ENCODE results near the gene CRYBG3. TPM values are rescaled to one million over a fixed set of nuclear protein-coding genes. Genes with fewer than 3 reads are reported as not detected.

The CRYBG3 gene
- total RNA-seq, 4 donors from 2014 or later, result 16.4 to 33.4 (median 21.6) TPM

DNA sequence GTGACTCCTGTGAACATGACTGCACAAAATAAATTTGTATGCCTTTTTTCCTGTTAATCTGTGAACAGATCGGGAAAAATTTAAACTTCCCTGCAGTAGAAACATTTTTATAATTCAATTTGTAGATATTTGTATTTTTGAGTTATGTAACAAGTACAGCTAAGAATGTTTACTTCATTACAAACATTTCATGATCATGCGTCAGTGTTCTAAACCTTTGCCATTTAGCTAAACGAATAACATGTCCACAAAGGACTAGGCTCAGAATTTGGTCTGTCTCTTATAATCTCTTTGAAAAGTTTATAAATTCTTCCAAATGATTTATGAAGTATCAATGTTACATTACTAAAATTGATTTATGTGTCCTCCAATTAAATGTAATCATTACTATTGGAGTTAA is 17.3 kb upstream of the CRYBG3 start:
- DNase-seq, result no peak
- H3K4me1 ChIP-seq, result peaks cover 0 to 4% (median 4%) of the 10 kb centered on the region in 3 donors
- H3K36me3 ChIP-seq, result no peaks in the 10 kb centered on the region
- no peaks in the 10 kb centered on the region for H3K9me3 ChIP-seq
- intact Hi-C loops (cut with DNase I), result no loop called here
- WGBS, 2 donors, result 70 to 88% methylated on average over 3 of the region's 3 CpGs
- peak overlapping the region in 1 of 4 donors; percentile 36 for H3K27ac ChIP-seq
- no peaks in the 10 kb centered on the region for H3K27me3 ChIP-seq
- TF ChIP-seq, protein P1, sequence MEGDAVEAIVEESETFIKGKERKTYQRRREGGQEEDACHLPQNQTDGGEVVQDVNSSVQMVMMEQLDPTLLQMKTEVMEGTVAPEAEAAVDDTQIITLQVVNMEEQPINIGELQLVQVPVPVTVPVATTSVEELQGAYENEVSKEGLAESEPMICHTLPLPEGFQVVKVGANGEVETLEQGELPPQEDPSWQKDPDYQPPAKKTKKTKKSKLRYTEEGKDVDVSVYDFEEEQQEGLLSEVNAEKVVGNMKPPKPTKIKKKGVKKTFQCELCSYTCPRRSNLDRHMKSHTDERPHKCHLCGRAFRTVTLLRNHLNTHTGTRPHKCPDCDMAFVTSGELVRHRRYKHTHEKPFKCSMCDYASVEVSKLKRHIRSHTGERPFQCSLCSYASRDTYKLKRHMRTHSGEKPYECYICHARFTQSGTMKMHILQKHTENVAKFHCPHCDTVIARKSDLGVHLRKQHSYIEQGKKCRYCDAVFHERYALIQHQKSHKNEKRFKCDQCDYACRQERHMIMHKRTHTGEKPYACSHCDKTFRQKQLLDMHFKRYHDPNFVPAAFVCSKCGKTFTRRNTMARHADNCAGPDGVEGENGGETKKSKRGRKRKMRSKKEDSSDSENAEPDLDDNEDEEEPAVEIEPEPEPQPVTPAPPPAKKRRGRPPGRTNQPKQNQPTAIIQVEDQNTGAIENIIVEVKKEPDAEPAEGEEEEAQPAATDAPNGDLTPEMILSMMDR (IDR thresholded peaks at IDR 0.05), result no peak
- H3K4me3 ChIP-seq, result no peak overlapping the region

- intact Hi-C loops (cut with DNase I), result no loop called here
- Histone ChIP-seq H3K9me3 (no peaks in the 10 kb centered on the region), H3K36me3 (no peaks in the 10 kb centered on the region), H3K27me3 (no peaks in the 10 kb centered on the region), H3K4me3 (no peak overlapping the region), H3K4me1 (peaks cover 0 to 8% (median 0%) of the 10 kb centered on the region in 3 donors), H3K27ac (peak overlapping the region in 1 of 4 donors; percentile 57)
- TF ChIP-seq, protein P1 (IDR thresholded peaks at IDR 0.05), result no peak
- no peak for TF ChIP-seq POLR2A (IDR thresholded peaks at IDR 0.05)
- 39 to 55% methylated on average over 2 of the region's 2 CpGs for WGBS, 2 donors
- no peak for DNase-seq
Measured at GRCh38 chr3:97810779-97811390, 10.9 kb upstream of the CRYBG3 start.

DNA sequence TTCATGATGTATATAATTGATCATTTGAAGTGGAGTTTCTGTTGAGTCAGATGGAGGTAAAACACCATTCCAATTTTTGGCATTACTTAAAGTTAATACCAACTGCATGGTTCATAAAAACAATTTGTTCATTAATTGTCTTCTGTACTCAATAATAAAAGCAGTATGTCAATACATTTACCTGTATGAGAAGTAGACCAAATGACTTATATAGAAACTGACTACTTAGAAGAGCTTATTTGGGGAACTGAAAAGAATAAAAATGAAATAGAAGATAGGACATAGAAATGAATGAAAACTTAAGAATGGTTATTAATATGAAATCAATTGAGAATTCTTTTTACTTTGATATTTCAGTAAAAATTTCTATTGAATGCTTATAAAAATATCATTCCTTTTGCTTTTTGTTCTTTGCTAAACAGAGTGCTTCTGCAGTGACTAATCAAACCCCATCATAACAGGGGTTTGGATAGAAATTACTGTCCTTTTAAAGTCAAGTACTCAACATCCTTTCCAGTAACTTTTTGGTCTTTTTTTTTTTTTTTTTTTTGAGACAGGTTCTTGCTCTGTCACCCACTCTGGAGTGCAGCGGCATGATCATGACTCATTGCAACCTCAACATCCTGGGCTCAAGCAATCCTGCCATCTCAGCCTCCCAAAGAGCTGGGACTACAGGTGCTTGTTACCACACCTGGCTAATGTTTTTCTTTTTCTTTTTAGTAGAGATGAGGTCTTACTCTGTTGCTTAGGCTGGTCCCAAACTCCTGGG is 6.5 kb upstream of the CRYBG3 start:
- H3K4me1 ChIP-seq, result peaks cover 0 to 8% (median 0%) of the 10 kb centered on the region in 3 donors
- no peaks in the 10 kb centered on the region for H3K9me3 ChIP-seq
- no peak overlapping the region for H3K4me3 ChIP-seq
- H3K27me3 ChIP-seq, result no peaks in the 10 kb centered on the region
- 0 to 20% methylated on average over 1 of the region's 1 CpG for WGBS, 2 donors
- intact Hi-C loops (cut with DNase I), result no loop called here
- H3K36me3 ChIP-seq, result no peaks in the 10 kb centered on the region
- no peak overlapping the region for H3K27ac ChIP-seq
- TF ChIP-seq, protein P1 (IDR thresholded peaks at IDR 0.05), result no peak
- TF ChIP-seq POLR2A (IDR thresholded peaks at IDR 0.05), result no peak
- DNase-seq, result no peak

GRCh38 chr3:97816811-97817210 is 5.0 kb upstream of the CRYBG3 start:
- Histone ChIP-seq H3K36me3 (no peaks in the 10 kb centered on the region), H3K27ac (no peak overlapping the region), H3K9me3 (no peaks in the 10 kb centered on the region), H3K27me3 (no peaks in the 10 kb centered on the region), H3K4me3 (no peak overlapping the region), H3K4me1 (peaks cover 0 to 6% (median 0%) of the 10 kb centered on the region in 3 donors)
- no peak for DNase-seq
- TF ChIP-seq, protein P1 (IDR thresholded peaks at IDR 0.05), result no peak
- no peak for TF ChIP-seq POLR2A (IDR thresholded peaks at IDR 0.05)
- 68 to 80% methylated on average over 2 of the region's 2 CpGs for WGBS, 2 donors
- intact Hi-C loops (cut with DNase I), result no loop called here

DNA sequence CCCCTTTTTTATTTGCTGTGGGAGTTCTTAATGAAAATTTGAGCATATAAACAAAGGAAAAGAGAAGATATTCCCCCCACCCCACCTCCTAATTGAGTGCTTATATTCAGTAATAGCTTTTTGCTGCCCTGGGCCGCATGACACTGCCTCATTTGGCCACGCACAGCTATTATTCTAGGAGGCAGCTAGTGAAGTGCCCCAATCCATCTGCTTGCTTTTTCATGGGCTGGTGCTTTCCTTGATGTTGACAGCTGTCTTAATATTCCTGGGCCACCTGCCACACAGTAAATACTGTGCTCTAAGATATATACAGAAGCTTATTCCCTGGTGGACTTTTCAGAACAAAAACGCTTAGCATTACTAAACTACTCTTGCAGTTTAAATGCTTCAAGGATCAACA is 3.8 kb upstream of the CRYBG3 start:
- TF ChIP-seq POLR2A (IDR thresholded peaks at IDR 0.05), result no peak
- TF ChIP-seq, protein P1 (IDR thresholded peaks at IDR 0.05), result no peak
- Histone ChIP-seq H3K9me3 (no peaks in the 10 kb centered on the region), H3K36me3 (no peaks in the 10 kb centered on the region), H3K4me1 (peaks cover 0 to 11% (median 0%) of the 10 kb centered on the region in 3 donors), H3K4me3 (no peak overlapping the region), H3K27me3 (no peaks in the 10 kb centered on the region), H3K27ac (no peak overlapping the region)
- intact Hi-C loops (cut with DNase I), result no loop called here
- 70 to 75% methylated on average over 3 of the region's 3 CpGs for WGBS, 2 donors
- no peak for DNase-seq

Measured in esophagus squamous epithelium (tissue), 5 donors.